ENCODE data around the gene PDP2. TPM values are rescaled to one million over a fixed set of nuclear protein-coding genes. Genes with fewer than 3 reads are reported as not detected.

PDP2 gene
- total RNA-seq, 1 experiment from 2014 or later = 23.1 TPM

DNA sequence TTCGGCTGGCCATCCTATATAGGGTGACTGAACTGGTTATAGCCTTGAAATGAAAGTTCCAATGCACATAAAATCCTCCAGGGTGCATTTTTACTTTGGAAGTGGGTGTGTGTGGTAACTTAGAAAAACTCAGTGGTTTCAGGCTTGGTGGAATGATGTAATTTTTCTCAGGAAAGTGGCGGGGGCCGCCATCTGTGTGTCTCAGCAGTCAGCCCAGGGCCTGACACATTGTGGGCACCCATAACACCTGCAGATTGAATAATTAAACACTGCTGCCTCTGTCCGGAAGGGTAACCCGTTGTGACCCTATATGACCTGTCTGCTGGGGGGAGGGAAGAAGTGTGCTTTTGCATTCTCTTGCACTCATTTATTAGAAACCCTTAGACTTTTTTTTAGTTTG, 2.2 kb upstream of the PDP2 start:
- H4K5ac ChIP-seq (ENCODE audit: insufficient read length, low read depth, low read length) = no peak overlapping the region
- H2BK120ac ChIP-seq (ENCODE audit: low read depth, low read length, poor library complexity, severe bottlenecking) = no peak overlapping the region
- Mint-ChIP-seq H3K4me1 (peaks cover 16 to 19% of the 10 kb centered on the region in 2 experiments), H3K4me3 (no peak overlapping the region), H3K9me3 (no peaks in the 10 kb centered on the region; a peak in 1 of 5 replicates), H3K27me3 (ENCODE audit: low read depth) (peaks cover 12% of the 10 kb centered on the region), H3K36me3 (ENCODE audit: insufficient read depth in 1 of 3, low read depth in 3 of 3) (no peaks in the 10 kb centered on the region), H3K27ac (no peak overlapping the region)
- no CpG with 5 or more reads among the region's 5 CpGs for WGBS (ENCODE audit: extremely low coverage, insufficient read length, low lambda C conversion rate)
- H3K27ac ChIP-seq (ENCODE audit: insufficient read length, low read depth, low read length) = no peak overlapping the region
- H3K23ac ChIP-seq (ENCODE audit: insufficient read length, low read depth, low read length) = no peak overlapping the region
- no peak overlapping the region for H4K91ac ChIP-seq (ENCODE audit: insufficient read length, low read depth, low read length)
- H3K9ac ChIP-seq (ENCODE audit: extremely low read depth, insufficient read length, low read length) = no peak overlapping the region
- no peaks in the 10 kb centered on the region for H3K9me3 ChIP-seq (ENCODE audit: control insufficient read depth, low read depth, low read length)
- H3K79me1 ChIP-seq (ENCODE audit: insufficient read depth, low read depth, low read length, poor library complexity, severe bottlenecking) = peaks cover 2% of the 10 kb centered on the region
- no peak overlapping the region for H3K4me2 ChIP-seq (ENCODE audit: insufficient read depth, insufficient read length, low read length)
- H2BK15ac ChIP-seq (ENCODE audit: low read depth, low read length) = no peak overlapping the region
- H3K79me2 ChIP-seq (ENCODE audit: insufficient read depth, low read length) = peaks cover 5% of the 10 kb centered on the region; the same call in 1 of the 2 replicates
- H3K23me2 ChIP-seq (ENCODE audit: insufficient read length, low read depth, low read length, poor library complexity, severe bottlenecking) = peaks cover 6% of the 10 kb centered on the region
- H3T11ph ChIP-seq (ENCODE audit: low read length) = no peak overlapping the region
- no peaks in the 10 kb centered on the region; the same call in 1 of the 2 replicates for H3K27me3 ChIP-seq (ENCODE audit: insufficient read depth, low read length)
- TF ChIP-seq, protein P1, sequence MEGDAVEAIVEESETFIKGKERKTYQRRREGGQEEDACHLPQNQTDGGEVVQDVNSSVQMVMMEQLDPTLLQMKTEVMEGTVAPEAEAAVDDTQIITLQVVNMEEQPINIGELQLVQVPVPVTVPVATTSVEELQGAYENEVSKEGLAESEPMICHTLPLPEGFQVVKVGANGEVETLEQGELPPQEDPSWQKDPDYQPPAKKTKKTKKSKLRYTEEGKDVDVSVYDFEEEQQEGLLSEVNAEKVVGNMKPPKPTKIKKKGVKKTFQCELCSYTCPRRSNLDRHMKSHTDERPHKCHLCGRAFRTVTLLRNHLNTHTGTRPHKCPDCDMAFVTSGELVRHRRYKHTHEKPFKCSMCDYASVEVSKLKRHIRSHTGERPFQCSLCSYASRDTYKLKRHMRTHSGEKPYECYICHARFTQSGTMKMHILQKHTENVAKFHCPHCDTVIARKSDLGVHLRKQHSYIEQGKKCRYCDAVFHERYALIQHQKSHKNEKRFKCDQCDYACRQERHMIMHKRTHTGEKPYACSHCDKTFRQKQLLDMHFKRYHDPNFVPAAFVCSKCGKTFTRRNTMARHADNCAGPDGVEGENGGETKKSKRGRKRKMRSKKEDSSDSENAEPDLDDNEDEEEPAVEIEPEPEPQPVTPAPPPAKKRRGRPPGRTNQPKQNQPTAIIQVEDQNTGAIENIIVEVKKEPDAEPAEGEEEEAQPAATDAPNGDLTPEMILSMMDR (conservative IDR thresholded peaks at IDR 0.05) = no peak
- H3K4ac ChIP-seq (ENCODE audit: low read depth, low read length) = no peak overlapping the region
- H3K18ac ChIP-seq (ENCODE audit: insufficient read length, low read depth, low read length) = no peak overlapping the region
- no peak overlapping the region for H2BK5ac ChIP-seq (ENCODE audit: insufficient read length, low read length)
- H2AFZ ChIP-seq (ENCODE audit: low read length) = no peak overlapping the region
- DNase-seq = no peak
- H2AK5ac ChIP-seq (ENCODE audit: insufficient read length, low read length) = no peak overlapping the region
- H3K14ac ChIP-seq (ENCODE audit: insufficient read depth, low read length) = no peak overlapping the region
- H4K8ac ChIP-seq (replicated peaks; ENCODE audit: insufficient read length, low read depth, low read length) = no peak overlapping the region
- H2BK20ac ChIP-seq (ENCODE audit: low read depth, low read length, poor library complexity, severe bottlenecking) = no peak overlapping the region
- no peak overlapping the region for H2BK12ac ChIP-seq (ENCODE audit: insufficient read length, low read depth, low read length)
- H3K56ac ChIP-seq (ENCODE audit: insufficient read length, low read depth, low read length) = no peak overlapping the region
- no peaks in the 10 kb centered on the region; the same call in 1 of the 2 replicates for H3K4me1 ChIP-seq (ENCODE audit: insufficient read depth, low read length)
- no peaks in the 10 kb centered on the region for H4K20me1 ChIP-seq (ENCODE audit: control insufficient read depth, insufficient read depth, insufficient read length)
